ENCODE data around the gene CSF1.

The CSF1 gene

GRCh38 chr1:109884242-109884891 is 26.3 kb upstream of the CSF1 start:
- no peaks in the 10 kb centered on the region for H3K27me3 ChIP-seq (ENCODE audit: insufficient read depth, low read length, poor library complexity)
- H3K4me1 ChIP-seq (ENCODE audit: insufficient read depth, low read length), result no peaks in the 10 kb centered on the region
- H3K4me3 ChIP-seq (ENCODE audit: low read depth in 1 of 2, low read length in 2 of 2), result no peak overlapping the region
- no peak overlapping the region for H3K27ac ChIP-seq (ENCODE audit: low read length)
- ATAC-seq (ENCODE audit: insufficient read depth, low read depth) (no peak), DNase-seq (no peak)
- H2AFZ ChIP-seq (ENCODE audit: low read depth, low read length), result no peak overlapping the region
- H4K20me1 ChIP-seq (ENCODE audit: insufficient read depth, low read length), result no peaks in the 10 kb centered on the region
- H3K4me2 ChIP-seq (ENCODE audit: insufficient read depth, low read length), result no peak overlapping the region
- no peak for TF ChIP-seq EZH2 (IDR thresholded peaks at IDR 0.05; ENCODE audit: borderline replicate concordance, low read depth, low read length, severe bottlenecking)
- no peak for TF ChIP-seq CTCF (IDR thresholded peaks at IDR 0.05; ENCODE audit: borderline replicate concordance, extremely low read depth, low read length, poor library complexity, severe bottlenecking)
- H3K9me3 ChIP-seq (ENCODE audit: insufficient read depth, low read length, severe bottlenecking), result no peaks in the 10 kb centered on the region
- no peaks in the 10 kb centered on the region for H3K36me3 ChIP-seq (ENCODE audit: insufficient read depth, low read length)
- H3K9ac ChIP-seq (ENCODE audit: low read depth, low read length), result no peak overlapping the region
- no peaks in the 10 kb centered on the region for H3K79me2 ChIP-seq (ENCODE audit: insufficient read depth, low read length)

GRCh38 chr1:109885589-109885988 is 25.1 kb upstream of the CSF1 start:
- DNase-seq (no peak), ATAC-seq (ENCODE audit: insufficient read depth, low read depth) (no peak)
- no peak overlapping the region for H3K4me2 ChIP-seq (ENCODE audit: insufficient read depth, low read length)
- no peak overlapping the region for H3K27ac ChIP-seq (ENCODE audit: low read length)
- H2AFZ ChIP-seq (ENCODE audit: low read depth, low read length), result no peak overlapping the region
- no peaks in the 10 kb centered on the region for H3K79me2 ChIP-seq (ENCODE audit: insufficient read depth, low read length)
- peaks cover 5% of the 10 kb centered on the region for H3K4me1 ChIP-seq (ENCODE audit: insufficient read depth, low read length)
- TF ChIP-seq CTCF (IDR thresholded peaks at IDR 0.05; ENCODE audit: borderline replicate concordance, extremely low read depth, low read length, poor library complexity, severe bottlenecking), result no peak
- H3K4me3 ChIP-seq (ENCODE audit: low read depth in 1 of 2, low read length in 2 of 2), result no peak overlapping the region
- H3K36me3 ChIP-seq (ENCODE audit: insufficient read depth, low read length), result no peaks in the 10 kb centered on the region
- no peaks in the 10 kb centered on the region for H3K9me3 ChIP-seq (ENCODE audit: insufficient read depth, low read length, severe bottlenecking)
- H3K27me3 ChIP-seq (ENCODE audit: insufficient read depth, low read length, poor library complexity), result no peaks in the 10 kb centered on the region
- no peaks in the 10 kb centered on the region for H4K20me1 ChIP-seq (ENCODE audit: insufficient read depth, low read length)
- H3K9ac ChIP-seq (ENCODE audit: low read depth, low read length), result no peak overlapping the region

- Histone ChIP-seq H3K36me3 (ENCODE audit: insufficient read depth, low read length) (no peaks in the 10 kb centered on the region), H3K27me3 (ENCODE audit: insufficient read depth, low read length, poor library complexity) (no peaks in the 10 kb centered on the region), H4K20me1 (ENCODE audit: insufficient read depth, low read length) (no peaks in the 10 kb centered on the region), H2AFZ (ENCODE audit: low read depth, low read length) (no peak overlapping the region), H3K4me3 (ENCODE audit: low read depth in 1 of 2, low read length in 2 of 2) (no peak overlapping the region), H3K4me1 (ENCODE audit: insufficient read depth, low read length) (peaks cover 18% of the 10 kb centered on the region), H3K9me3 (ENCODE audit: insufficient read depth, low read length, severe bottlenecking) (no peaks in the 10 kb centered on the region), H3K4me2 (ENCODE audit: insufficient read depth, low read length) (no peak overlapping the region), H3K27ac (ENCODE audit: low read length) (no peak overlapping the region), H3K9ac (ENCODE audit: low read depth, low read length) (no peak overlapping the region), H3K79me2 (ENCODE audit: insufficient read depth, low read length) (no peaks in the 10 kb centered on the region)
- TF ChIP-seq CTCF (IDR thresholded peaks at IDR 0.05; ENCODE audit: borderline replicate concordance, extremely low read depth, low read length, poor library complexity, severe bottlenecking) (no peak), EZH2 (IDR thresholded peaks at IDR 0.05; ENCODE audit: borderline replicate concordance, low read depth, low read length, severe bottlenecking) (no peak)
- DNase-seq (no peak), ATAC-seq (ENCODE audit: insufficient read depth, low read depth) (no peak)
Measured at GRCh38 chr1:109886827-109887226, 23.8 kb upstream of the CSF1 start.

GRCh38 chr1:109887271-109887670 is 23.4 kb upstream of the CSF1 start:
- Histone ChIP-seq H3K4me1 (ENCODE audit: insufficient read depth, low read length) (peaks cover 22% of the 10 kb centered on the region), H3K4me2 (ENCODE audit: insufficient read depth, low read length) (no peak overlapping the region), H3K36me3 (ENCODE audit: insufficient read depth, low read length) (no peaks in the 10 kb centered on the region), H3K9me3 (ENCODE audit: insufficient read depth, low read length, severe bottlenecking) (no peaks in the 10 kb centered on the region), H3K27ac (ENCODE audit: low read length) (no peak overlapping the region), H3K4me3 (ENCODE audit: low read depth in 1 of 2, low read length in 2 of 2) (no peak overlapping the region), H4K20me1 (ENCODE audit: insufficient read depth, low read length) (no peaks in the 10 kb centered on the region), H3K9ac (ENCODE audit: low read depth, low read length) (no peak overlapping the region), H3K79me2 (ENCODE audit: insufficient read depth, low read length) (no peaks in the 10 kb centered on the region), H2AFZ (ENCODE audit: low read depth, low read length) (no peak overlapping the region), H3K27me3 (ENCODE audit: insufficient read depth, low read length, poor library complexity) (no peaks in the 10 kb centered on the region)
- DNase-seq (no peak), ATAC-seq (ENCODE audit: insufficient read depth, low read depth) (no peak)
- TF ChIP-seq CTCF (IDR thresholded peaks at IDR 0.05; ENCODE audit: borderline replicate concordance, extremely low read depth, low read length, poor library complexity, severe bottlenecking), result no peak
- TF ChIP-seq EZH2 (IDR thresholded peaks at IDR 0.05; ENCODE audit: borderline replicate concordance, low read depth, low read length, severe bottlenecking), result no peak
